Smooth muscle cell of the brain vasculature (primary cell): ENCODE data around the gene EPHX1.
"Not testable (repeated sequence)": the region's sequence is repeated elsewhere in the genome, so short reads cannot be mapped to it uniquely, and the experiment has no call there.

Source experiments
- DNase-seq: peaks from one replicate; pipeline ENCODE4 v3.0.0-alpha.2; 2012; ENCODE audit warnings: low read depth, low spot score

EPHX1 gene

GRCh38 chr1:225777058-225777582 lies 32.8 kb upstream of the EPHX1 start:
- DNase-seq = no peak

GRCh38 chr1:225777583-225778336 lies 32.2 kb upstream of the EPHX1 start, which contains the start of gene SRP9:
Gene SRP9, plus strand, starts transcription at chr1:225777826. Its CDS starts 115 bp downstream, at chr1:225777941.
- DNase-seq = peak; percentile 98

GRCh38 chr1:225778337-225778669 lies 31.6 kb upstream of the EPHX1 start:
- DNase-seq = no peak

- not testable (repeated sequence) for DNase-seq
Measured at GRCh38 chr1:225779165-225779564, 30.8 kb upstream of the EPHX1 start.

GRCh38 chr1:225780134-225780533 lies 29.8 kb upstream of the EPHX1 start:
- DNase-seq = no peak

- no peak for DNase-seq
Measured at GRCh38 chr1:225780630-225781029, 29.3 kb upstream of the EPHX1 start.

- DNase-seq = not testable (repeated sequence)
Measured at GRCh38 chr1:225789142-225789541, 20.8 kb upstream of the EPHX1 start.

GRCh38 chr1:225794954-225795353 lies 15.0 kb upstream of the EPHX1 start:
- no peak for DNase-seq

- DNase-seq = not testable (repeated sequence)
Measured at GRCh38 chr1:225796097-225796496, 13.8 kb upstream of the EPHX1 start.

- not testable (repeated sequence) for DNase-seq
Measured at GRCh38 chr1:225801146-225801545, 8.8 kb upstream of the EPHX1 start.

GRCh38 chr1:225806249-225806648 lies 3.7 kb upstream of the EPHX1 start:
- DNase-seq = no peak

GRCh38 chr1:225806736-225807135 lies 3.2 kb upstream of the EPHX1 start:
- not testable (repeated sequence) for DNase-seq

- no peak for DNase-seq
Measured at GRCh38 chr1:225808136-225808535, 1.8 kb upstream of the EPHX1 start.

GRCh38 chr1:225810579-225811538 lies 935 bp downstream of the EPHX1 start:
- not testable (repeated sequence) for DNase-seq

- no peak for DNase-seq
Measured at GRCh38 chr1:225811622-225812487, 1.9 kb downstream of the EPHX1 start.

GRCh38 chr1:225812488-225813213 lies 2.7 kb downstream of the EPHX1 start:
- DNase-seq = no peak

- peak; percentile 76 for DNase-seq
Measured at GRCh38 chr1:225813214-225813964, 3.5 kb downstream of the EPHX1 start.

GRCh38 chr1:225814381-225814780 lies 4.5 kb downstream of the EPHX1 start:
- DNase-seq = no peak

- not testable (repeated sequence) for DNase-seq
Measured at GRCh38 chr1:225815090-225815489, 5.2 kb downstream of the EPHX1 start.
